AG04449 (cell line): ENCODE results near the gene UPP1.

Source experiments
- CTCF ChIA-PET: fragments of 350-600 bp; formaldehyde crosslinking; extraction: SDS; loops from one replicate; lab custom pipeline; 2021; ENCODE audit warnings: antibody characterized with exemption; lab: Yijun Ruan, JAX
- POLR2A ChIA-PET: fragments of 400-600, 350-600 bp; formaldehyde crosslinking; extraction: SDS; loops from one replicate; lab custom pipeline; 2020; ENCODE audit warnings: antibody characterized with exemption, inconsistent platforms; lab: Yijun Ruan, JAX
- DNase-seq: peaks from one replicate; pipeline ENCODE4 v3.0.0-alpha.2; 2010; ENCODE audit warnings: low read depth, low spot score
- H3K4me3 ChIP-seq: 2 replicates; pipeline ENCODE4 v1.5.1; 2011; ENCODE audit warnings: low read depth, mild to moderate bottlenecking, control low read depth, low read length
- CTCF ChIP-seq: IDR thresholded peaks from one replicate; pipeline ENCODE4 v1.5.1; 2011; ENCODE audit warnings: mild to moderate bottlenecking, moderate library complexity, low read length, control low read depth, inconsistent platforms; ENCODE audit not compliant: insufficient read depth; ENCODE audit errors: missing control alignments

Gene UPP1

DNA sequence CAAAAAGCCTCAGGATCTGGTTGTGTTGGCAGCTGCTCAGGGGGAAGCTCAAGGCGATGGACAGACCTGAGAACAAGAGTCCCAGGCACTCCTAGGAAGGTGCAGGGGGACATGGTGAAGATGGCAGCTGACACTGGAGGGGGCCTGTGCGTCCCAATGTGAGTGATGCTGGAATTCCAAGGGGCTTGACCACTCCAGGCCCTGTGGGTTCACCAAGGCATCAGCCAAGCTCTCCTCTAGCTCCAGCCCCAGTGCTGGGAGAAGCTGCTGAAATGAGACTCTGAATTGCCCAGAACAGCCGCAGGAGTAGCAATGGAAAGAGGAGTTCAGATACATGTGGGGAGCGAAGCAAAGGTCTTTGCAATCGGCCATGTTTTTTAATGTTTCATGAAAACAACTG lies 16.0 kb downstream of the UPP1 start:
- POLR2A ChIA-PET = no interaction called here
- TF ChIP-seq CTCF = no peak
- no peak overlapping the region for H3K4me3 ChIP-seq
- no peak for DNase-seq
- CTCF ChIA-PET = interaction anchor here (0.6 to 15.8 kb wide), 7 partner anchors 11 to 160 kb away, joined by 3 to 320 read pairs (median 4); no protein-coding TSS in a partner anchor

- POLR2A ChIA-PET = no interaction called here
- CTCF ChIA-PET = interaction anchor here (0.7 to 15.8 kb wide), 9 partner anchors 7 to 162 kb away, joined by 3 to 320 read pairs (median 3); no protein-coding TSS in a partner anchor
- DNase-seq = no peak
Observed at GRCh38 chr7:48106906-48107659, 18.0 kb downstream of the UPP1 start.

DNA sequence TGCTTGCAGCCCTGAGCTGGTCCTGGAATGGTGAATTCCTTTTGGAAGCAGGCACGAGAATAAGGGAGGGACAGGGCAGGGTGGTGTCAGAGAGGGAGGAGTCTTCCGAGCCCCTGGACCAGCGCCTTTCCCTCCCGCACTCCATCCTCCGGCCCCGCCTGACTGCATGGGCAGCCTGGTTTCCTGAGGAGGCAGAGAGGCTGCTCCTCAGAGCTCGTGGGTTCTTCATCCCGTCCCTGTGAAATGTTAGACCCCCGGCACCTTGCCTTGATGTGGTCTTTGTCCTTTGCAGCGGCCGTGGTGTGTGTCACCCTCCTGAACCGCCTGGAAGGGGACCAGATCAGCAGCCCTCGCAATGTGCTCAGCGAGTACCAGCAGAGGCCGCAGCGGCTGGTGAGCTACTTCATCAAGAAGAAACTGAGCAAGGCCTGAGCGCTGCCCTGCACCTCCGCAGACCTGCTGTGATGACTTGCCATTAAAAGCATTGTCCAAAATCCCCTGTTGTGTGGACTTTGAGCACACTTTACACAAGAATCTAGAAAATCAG lies 18.9 kb downstream of the UPP1 start:
- CTCF ChIA-PET = interaction anchor here (1.0 to 15.8 kb wide), 5 partner anchors 11 to 163 kb away, joined by 3 to 320 read pairs (median 81); no protein-coding TSS in a partner anchor
- TF ChIP-seq CTCF = no peak
- no peak for DNase-seq
- no peak overlapping the region for H3K4me3 ChIP-seq
- POLR2A ChIA-PET = no interaction called here

More at GRCh38 chr7:48106906-48107659, 18.0 kb downstream of the UPP1 start:
- TF ChIP-seq CTCF = no peak
- H3K4me3 ChIP-seq = no peak overlapping the region

DNA sequence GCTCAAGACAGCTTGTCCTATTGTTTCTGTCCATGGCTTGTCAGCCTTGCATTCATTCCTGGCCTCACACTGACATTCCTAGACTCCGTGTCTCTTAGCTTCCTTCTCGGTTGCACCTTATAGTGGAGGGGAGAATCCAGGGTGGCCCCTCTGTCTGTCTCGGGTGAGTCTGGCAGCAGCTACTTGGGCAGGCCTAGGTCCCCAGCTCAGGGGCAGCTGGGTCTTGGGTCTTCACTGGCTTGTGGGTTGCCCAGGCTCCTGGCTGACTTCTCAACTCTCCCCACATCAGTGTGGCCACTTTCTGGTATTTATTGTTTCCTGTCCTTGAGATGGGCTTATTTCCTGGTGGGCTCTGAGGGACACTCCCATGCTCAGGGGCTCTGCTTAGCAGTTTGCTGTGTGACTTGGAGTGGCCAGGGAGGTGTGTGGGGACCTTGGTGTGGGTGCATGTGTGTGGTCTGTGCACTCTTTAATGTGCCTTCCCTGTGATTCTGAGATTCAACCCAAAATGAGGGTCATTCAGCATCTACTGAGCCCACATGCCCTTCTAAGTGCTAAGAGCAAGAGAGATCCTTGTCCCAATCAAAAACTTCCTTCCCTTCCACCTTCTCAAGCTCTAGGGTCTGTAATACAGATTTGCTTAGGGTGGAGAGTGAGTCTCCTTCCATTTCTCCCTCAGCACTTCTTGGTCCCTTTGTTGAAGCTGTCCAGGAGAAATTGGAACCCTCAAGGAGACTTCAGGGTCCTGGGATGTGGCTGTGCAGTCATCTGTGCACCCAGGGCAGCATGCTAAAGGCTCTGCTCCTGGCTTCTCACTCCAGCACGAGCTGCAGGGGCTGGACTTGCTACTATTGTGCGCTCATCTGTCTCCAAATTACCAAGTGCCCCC lies 20.1 kb downstream of the UPP1 start:
- POLR2A ChIA-PET = interaction anchor here (1.8 kb wide), 1 partner anchor 118 kb away, joined by 4 read pairs; no protein-coding TSS in a partner anchor

More for the DNA sequence above, 20.1 kb downstream of the UPP1 start:
- H3K4me3 ChIP-seq = no peak overlapping the region
- CTCF ChIA-PET = interaction anchor here (0.9 to 15.8 kb wide), 33 partner anchors 9 to 164 kb away, joined by 3 to 320 read pairs (median 9); no protein-coding TSS in a partner anchor
- TF ChIP-seq CTCF = no peak
- DNase-seq = no peak
